ENCODE results near the gene LHFPL3. TPM values are rescaled to one million over a fixed set of nuclear protein-coding genes. Genes with fewer than 3 reads are reported as not detected.

The LHFPL3 gene
- total RNA-seq, 2 donors from 2014 or later, result not detected

- Histone ChIP-seq H3K36me3 (no peaks in the 10 kb centered on the region), H3K4me1 (no peaks in the 10 kb centered on the region), H3K27me3 (no peaks in the 10 kb centered on the region), H3K4me3 (no peak overlapping the region), H3K27ac (no peak overlapping the region), H3K9me3 (no peaks in the 10 kb centered on the region)
- TF ChIP-seq CTCF (IDR thresholded peaks at IDR 0.05), result no peak
- DNase-seq (ENCODE audit: low spot score), result no peak
These were observed 30.2 kb downstream of the LHFPL3 start for GRCh38 chr7:104358446-104359132.

GRCh38 chr7:104362756-104363155 lies 34.4 kb downstream of the LHFPL3 start:
- H3K27ac ChIP-seq, result no peak overlapping the region
- no peaks in the 10 kb centered on the region for H3K36me3 ChIP-seq
- no peaks in the 10 kb centered on the region for H3K4me1 ChIP-seq
- no peaks in the 10 kb centered on the region for H3K27me3 ChIP-seq
- TF ChIP-seq CTCF (IDR thresholded peaks at IDR 0.05), result no peak
- H3K9me3 ChIP-seq, result no peaks in the 10 kb centered on the region
- no peak overlapping the region for H3K4me3 ChIP-seq
- DNase-seq (ENCODE audit: low spot score), result no peak

GRCh38 chr7:104363355-104363754 lies 35.0 kb downstream of the LHFPL3 start:
- Histone ChIP-seq H3K4me3 (no peak overlapping the region), H3K27me3 (no peaks in the 10 kb centered on the region), H3K27ac (no peak overlapping the region), H3K4me1 (no peaks in the 10 kb centered on the region), H3K9me3 (no peaks in the 10 kb centered on the region), H3K36me3 (no peaks in the 10 kb centered on the region)
- TF ChIP-seq CTCF (IDR thresholded peaks at IDR 0.05), result no peak
- no peak for DNase-seq (ENCODE audit: low spot score)

GRCh38 chr7:104366390-104366789 lies 38.0 kb downstream of the LHFPL3 start:
- Histone ChIP-seq H3K9me3 (no peaks in the 10 kb centered on the region), H3K4me3 (no peak overlapping the region), H3K36me3 (no peaks in the 10 kb centered on the region), H3K4me1 (no peaks in the 10 kb centered on the region), H3K27ac (no peak overlapping the region), H3K27me3 (no peaks in the 10 kb centered on the region)
- TF ChIP-seq CTCF (IDR thresholded peaks at IDR 0.05), result no peak
- no peak for DNase-seq (ENCODE audit: low spot score)

- Histone ChIP-seq H3K27me3 (no peaks in the 10 kb centered on the region), H3K4me1 (no peaks in the 10 kb centered on the region), H3K36me3 (no peaks in the 10 kb centered on the region), H3K27ac (no peak overlapping the region), H3K9me3 (no peaks in the 10 kb centered on the region), H3K4me3 (no peak overlapping the region)
- TF ChIP-seq CTCF (IDR thresholded peaks at IDR 0.05), result no peak
- DNase-seq (ENCODE audit: low spot score), result no peak
These were observed 39.5 kb downstream of the LHFPL3 start for GRCh38 chr7:104367926-104368325.
